Keratinocyte (primary cell): ENCODE results near the gene GPR75.

ENCODE experiments used
- CTCF ChIP-seq, 3 experiments: IDR thresholded peaks in 1 of 3; conservative IDR thresholded peaks in 1 of 3; optimal IDR thresholded peaks in 1 of 3; 2 replicates in 2 of 3; 3 replicates in 1 of 3; pipeline versions ENCODE3 to v1.5.1; 2011; ENCODE audit warnings: low read length in 3 of 3, mild to moderate bottlenecking in 3 of 3, moderate library complexity in 2 of 3, control low read depth in 1 of 3, inconsistent platforms in 1 of 3; ENCODE audit not compliant: insufficient read depth in 2 of 3; ENCODE audit errors: extremely low read depth in 1 of 3
- EZH2 ChIP-seq: IDR thresholded peaks from one replicate; pipeline ENCODE4 v1.6.1; 2012; ENCODE audit warnings: inconsistent platforms, mild to moderate bottlenecking, low read length, moderate library complexity

- TF ChIP-seq CTCF (optimal IDR thresholded peaks at IDR 0.05 in 1 of 3, IDR thresholded peaks at IDR 0.05 in 1 of 3, conservative IDR thresholded peaks at IDR 0.05 in 1 of 3; ENCODE audit: extremely low read depth in 1 of 3, insufficient read depth in 2 of 3, low read length in 3 of 3) (no peak), EZH2 (no peak)
Measured at GRCh38 chr2:53901192-53901591, 41.4 kb upstream of the GPR75 start.
